ENCODE data around the gene HDAC9.

The HDAC9 gene

GRCh38 chr7:18653381-18654155 is 158.0 kb downstream of the HDAC9 start:
- DNase-seq (ENCODE audit: low read depth in 1 of 2, low spot score in 1 of 2), result no peak

- no peak for DNase-seq (ENCODE audit: low read depth in 1 of 2, low spot score in 1 of 2)
These were observed 159.2 kb downstream of the HDAC9 start for GRCh38 chr7:18654709-18655108.

GRCh38 chr7:18655506-18655905 is 160.0 kb downstream of the HDAC9 start:
- DNase-seq (ENCODE audit: low read depth in 1 of 2, low spot score in 1 of 2), result no peak

GRCh38 chr7:18655912-18656311 is 160.4 kb downstream of the HDAC9 start:
- DNase-seq (ENCODE audit: low read depth in 1 of 2, low spot score in 1 of 2), result no peak

GRCh38 chr7:18656362-18656761 is 160.8 kb downstream of the HDAC9 start:
- no peak for DNase-seq (ENCODE audit: low read depth in 1 of 2, low spot score in 1 of 2)

GRCh38 chr7:18659746-18660145 is 164.2 kb downstream of the HDAC9 start:
- no peak for DNase-seq (ENCODE audit: low read depth in 1 of 2, low spot score in 1 of 2)

GRCh38 chr7:18663321-18663720 is 167.8 kb downstream of the HDAC9 start:
- DNase-seq (ENCODE audit: low read depth in 1 of 2, low spot score in 1 of 2), result no peak

- DNase-seq (ENCODE audit: low read depth in 1 of 2, low spot score in 1 of 2), result peak; percentile 3 to 13
These were observed 170.7 kb downstream of the HDAC9 start for GRCh38 chr7:18666107-18666728.

- no peak for DNase-seq (ENCODE audit: low read depth in 1 of 2, low spot score in 1 of 2)
These were observed 171.9 kb downstream of the HDAC9 start for GRCh38 chr7:18667466-18667865.

- DNase-seq (ENCODE audit: low read depth in 1 of 2, low spot score in 1 of 2), result no peak
These were observed 175.6 kb downstream of the HDAC9 start for GRCh38 chr7:18671176-18671575.

GRCh38 chr7:18675579-18675978 is 180.0 kb downstream of the HDAC9 start:
- no peak for DNase-seq (ENCODE audit: low read depth in 1 of 2, low spot score in 1 of 2)

GRCh38 chr7:18679261-18679660 is 183.7 kb downstream of the HDAC9 start:
- no peak for DNase-seq (ENCODE audit: low read depth in 1 of 2, low spot score in 1 of 2)

GRCh38 chr7:18680576-18680975 is 185.0 kb downstream of the HDAC9 start:
- no peak for DNase-seq (ENCODE audit: low read depth in 1 of 2, low spot score in 1 of 2)

GRCh38 chr7:18684916-18685315 is 189.4 kb downstream of the HDAC9 start:
- DNase-seq (ENCODE audit: low read depth in 1 of 2, low spot score in 1 of 2), result no peak

- no peak for DNase-seq (ENCODE audit: low read depth in 1 of 2, low spot score in 1 of 2)
These were observed 190.4 kb downstream of the HDAC9 start for GRCh38 chr7:18685971-18686370.

GRCh38 chr7:18689551-18689950 is 194.0 kb downstream of the HDAC9 start:
- DNase-seq (ENCODE audit: low read depth in 1 of 2, low spot score in 1 of 2), result no peak

- DNase-seq (ENCODE audit: low read depth in 1 of 2, low spot score in 1 of 2), result no peak
These were observed 197.9 kb downstream of the HDAC9 start for GRCh38 chr7:18693406-18693805.

- no peak for DNase-seq (ENCODE audit: low read depth in 1 of 2, low spot score in 1 of 2)
These were observed 198.3 kb downstream of the HDAC9 start for GRCh38 chr7:18693816-18694215.

GRCh38 chr7:18694484-18694883 is 198.9 kb downstream of the HDAC9 start:
- no peak for DNase-seq (ENCODE audit: low read depth in 1 of 2, low spot score in 1 of 2)

- no peak for DNase-seq (ENCODE audit: low read depth in 1 of 2, low spot score in 1 of 2)
These were observed 199.4 kb downstream of the HDAC9 start for GRCh38 chr7:18694911-18695310.

GRCh38 chr7:18698258-18698734 is 202.7 kb downstream of the HDAC9 start:
- DNase-seq (ENCODE audit: low read depth in 1 of 2, low spot score in 1 of 2), result no peak

- DNase-seq (ENCODE audit: low read depth in 1 of 2, low spot score in 1 of 2), result no peak
These were observed 204.6 kb downstream of the HDAC9 start for GRCh38 chr7:18700147-18700546.
